HEK293 (cell line): ENCODE results near the gene ACP7.

Experiments used
- WT1 ChIP-seq: fragments of 450-650 bp; formaldehyde crosslinking; IDR thresholded peaks from 2 replicates; pipeline ENCODE4 v1.5.1; 2016; ENCODE audit warnings: missing biosample characterization, missing genetic modification characterization
- ZBTB1 ChIP-seq: fragments of 450-650 bp; formaldehyde crosslinking; IDR thresholded peaks from 2 replicates; pipeline ENCODE4 v1.5.1; 2016; ENCODE audit warnings: missing biosample characterization, missing genetic modification characterization
- ZBTB20 ChIP-seq: fragments of 450-650 bp; formaldehyde crosslinking; IDR thresholded peaks from 2 replicates; pipeline ENCODE4 v1.5.1; 2016; ENCODE audit warnings: missing biosample characterization, missing genetic modification characterization
- ZNF2 ChIP-seq: fragments of 450-650 bp; formaldehyde crosslinking; IDR thresholded peaks from 2 replicates; pipeline ENCODE4 v1.5.1; 2016; ENCODE audit warnings: missing biosample characterization, missing genetic modification characterization
- ZNF274 ChIP-seq, 2 experiments: fragments of 200-500 bp in 1 of 2; fragments of 450-650 bp in 1 of 2; sonication (Bioruptor generic) in 1 of 2; formaldehyde crosslinking in 1 of 2; IDR thresholded peaks; 2 replicates each; pipeline versions ENCODE4 v1.5.1 to v1.6.1; 2014 to 2016; ENCODE audit warnings: borderline replicate concordance in 1 of 2, inconsistent platforms in 1 of 2, low read length in 1 of 2, missing biosample characterization in 1 of 2, missing genetic modification characterization in 1 of 2
- ZNF335 ChIP-seq: fragments of 450-650 bp; formaldehyde crosslinking; conservative IDR thresholded peaks from 2 replicates; pipeline ENCODE4 v1.5.1; 2016; ENCODE audit warnings: missing biosample characterization, missing genetic modification characterization
- ZNF433 ChIP-seq: fragments of 450-650 bp; formaldehyde crosslinking; IDR thresholded peaks from 2 replicates; pipeline ENCODE4 v1.5.1; 2016; ENCODE audit warnings: missing biosample characterization, missing genetic modification characterization, low read depth
- ZNF501 ChIP-seq: fragments of 450-650 bp; formaldehyde crosslinking; IDR thresholded peaks from 2 replicates; pipeline ENCODE4 v1.5.1; 2016; ENCODE audit warnings: missing biosample characterization, missing genetic modification characterization
- ZNF596 ChIP-seq: fragments of 450-650 bp; IDR thresholded peaks from 2 replicates; pipeline ENCODE4 v1.5.0; 2018; ENCODE audit warnings: missing biosample characterization, mild to moderate bottlenecking, missing genetic modification characterization, moderate library complexity
- ZNF621 ChIP-seq: fragments of 450-650 bp; formaldehyde crosslinking; IDR thresholded peaks from 2 replicates; pipeline ENCODE4 v1.5.1; 2017; ENCODE audit warnings: missing biosample characterization, missing genetic modification characterization
- TF ChIP-seq, protein P1 (sequence below): fragments of 450-650 bp; formaldehyde crosslinking; IDR thresholded peaks from 2 replicates; pipeline ENCODE4 v1.5.1; 2016; ENCODE audit warnings: missing biosample characterization, missing genetic modification characterization
- TF ChIP-seq, protein P2 (sequence below): fragments of 450-650 bp; formaldehyde crosslinking; IDR thresholded peaks from 2 replicates; pipeline ENCODE4 v1.5.1; 2016; ENCODE audit warnings: missing biosample characterization, missing genetic modification characterization
- TF ChIP-seq, protein P3 (sequence below): fragments of 450-650 bp; formaldehyde crosslinking; IDR thresholded peaks from 2 replicates; pipeline ENCODE4 v1.5.1; 2016; ENCODE audit warnings: missing biosample characterization, missing genetic modification characterization
- TF ChIP-seq, protein P4 (sequence below): fragments of 450-650 bp; formaldehyde crosslinking; IDR thresholded peaks from 2 replicates; pipeline ENCODE4 v1.5.1; 2016; ENCODE audit warnings: missing biosample characterization, missing genetic modification characterization

DNA sequence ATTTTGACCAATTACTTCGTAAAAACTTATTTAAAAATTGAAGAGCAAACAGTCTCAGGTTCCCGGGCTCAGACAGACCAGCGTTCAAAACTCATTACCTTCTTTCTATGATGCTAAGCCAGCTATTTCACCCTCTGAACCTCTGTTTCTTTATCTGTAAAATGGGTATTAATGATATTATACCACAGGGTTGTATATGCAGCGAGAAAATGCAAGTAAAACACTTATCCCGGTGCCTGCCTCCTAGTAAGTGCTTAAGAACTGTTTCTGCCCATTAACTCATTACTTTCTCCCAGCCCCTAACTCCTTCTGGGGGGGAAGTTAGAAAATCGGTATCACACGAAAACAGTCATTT is 41.0 kb downstream of the ACP7 start:
- TF ChIP-seq ZNF596 (tag by site-specific recombination) (no peak; the same call in 1 of the 2 replicates), ZNF501 (tag by site-specific recombination) (no peak), ZNF621 (tag by site-specific recombination) (no peak), WT1 (tag by site-specific recombination) (0 out of 2 replicates have a peak, but pooled peaks have one; percentile 34), ZBTB1 (tag by site-specific recombination) (peak; percentile 99), ZNF335 (no peak), ZNF274 (IDR thresholded peaks at IDR 0.05; ENCODE audit: low read length) (no peak), ZNF274 (tag by site-specific recombination; IDR thresholded peaks at IDR 0.05; ENCODE audit: borderline replicate concordance) (no peak), ZNF2 (tag by site-specific recombination) (no peak), ZNF433 (tag by site-specific recombination) (no peak), ZBTB20 (tag by site-specific recombination) (no peak)
- TF ChIP-seq, protein P1, sequence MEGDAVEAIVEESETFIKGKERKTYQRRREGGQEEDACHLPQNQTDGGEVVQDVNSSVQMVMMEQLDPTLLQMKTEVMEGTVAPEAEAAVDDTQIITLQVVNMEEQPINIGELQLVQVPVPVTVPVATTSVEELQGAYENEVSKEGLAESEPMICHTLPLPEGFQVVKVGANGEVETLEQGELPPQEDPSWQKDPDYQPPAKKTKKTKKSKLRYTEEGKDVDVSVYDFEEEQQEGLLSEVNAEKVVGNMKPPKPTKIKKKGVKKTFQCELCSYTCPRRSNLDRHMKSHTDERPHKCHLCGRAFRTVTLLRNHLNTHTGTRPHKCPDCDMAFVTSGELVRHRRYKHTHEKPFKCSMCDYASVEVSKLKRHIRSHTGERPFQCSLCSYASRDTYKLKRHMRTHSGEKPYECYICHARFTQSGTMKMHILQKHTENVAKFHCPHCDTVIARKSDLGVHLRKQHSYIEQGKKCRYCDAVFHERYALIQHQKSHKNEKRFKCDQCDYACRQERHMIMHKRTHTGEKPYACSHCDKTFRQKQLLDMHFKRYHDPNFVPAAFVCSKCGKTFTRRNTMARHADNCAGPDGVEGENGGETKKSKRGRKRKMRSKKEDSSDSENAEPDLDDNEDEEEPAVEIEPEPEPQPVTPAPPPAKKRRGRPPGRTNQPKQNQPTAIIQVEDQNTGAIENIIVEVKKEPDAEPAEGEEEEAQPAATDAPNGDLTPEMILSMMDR (tag by site-specific recombination): no peak
- TF ChIP-seq, protein P2, sequence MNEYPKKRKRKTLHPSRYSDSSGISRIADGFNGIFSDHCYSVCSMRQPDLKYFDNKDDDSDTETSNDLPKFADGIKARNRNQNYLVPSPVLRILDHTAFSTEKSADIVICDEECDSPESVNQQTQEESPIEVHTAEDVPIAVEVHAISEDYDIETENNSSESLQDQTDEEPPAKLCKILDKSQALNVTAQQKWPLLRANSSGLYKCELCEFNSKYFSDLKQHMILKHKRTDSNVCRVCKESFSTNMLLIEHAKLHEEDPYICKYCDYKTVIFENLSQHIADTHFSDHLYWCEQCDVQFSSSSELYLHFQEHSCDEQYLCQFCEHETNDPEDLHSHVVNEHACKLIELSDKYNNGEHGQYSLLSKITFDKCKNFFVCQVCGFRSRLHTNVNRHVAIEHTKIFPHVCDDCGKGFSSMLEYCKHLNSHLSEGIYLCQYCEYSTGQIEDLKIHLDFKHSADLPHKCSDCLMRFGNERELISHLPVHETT (tag by site-specific recombination): peak; percentile 83
- TF ChIP-seq, protein P3, sequence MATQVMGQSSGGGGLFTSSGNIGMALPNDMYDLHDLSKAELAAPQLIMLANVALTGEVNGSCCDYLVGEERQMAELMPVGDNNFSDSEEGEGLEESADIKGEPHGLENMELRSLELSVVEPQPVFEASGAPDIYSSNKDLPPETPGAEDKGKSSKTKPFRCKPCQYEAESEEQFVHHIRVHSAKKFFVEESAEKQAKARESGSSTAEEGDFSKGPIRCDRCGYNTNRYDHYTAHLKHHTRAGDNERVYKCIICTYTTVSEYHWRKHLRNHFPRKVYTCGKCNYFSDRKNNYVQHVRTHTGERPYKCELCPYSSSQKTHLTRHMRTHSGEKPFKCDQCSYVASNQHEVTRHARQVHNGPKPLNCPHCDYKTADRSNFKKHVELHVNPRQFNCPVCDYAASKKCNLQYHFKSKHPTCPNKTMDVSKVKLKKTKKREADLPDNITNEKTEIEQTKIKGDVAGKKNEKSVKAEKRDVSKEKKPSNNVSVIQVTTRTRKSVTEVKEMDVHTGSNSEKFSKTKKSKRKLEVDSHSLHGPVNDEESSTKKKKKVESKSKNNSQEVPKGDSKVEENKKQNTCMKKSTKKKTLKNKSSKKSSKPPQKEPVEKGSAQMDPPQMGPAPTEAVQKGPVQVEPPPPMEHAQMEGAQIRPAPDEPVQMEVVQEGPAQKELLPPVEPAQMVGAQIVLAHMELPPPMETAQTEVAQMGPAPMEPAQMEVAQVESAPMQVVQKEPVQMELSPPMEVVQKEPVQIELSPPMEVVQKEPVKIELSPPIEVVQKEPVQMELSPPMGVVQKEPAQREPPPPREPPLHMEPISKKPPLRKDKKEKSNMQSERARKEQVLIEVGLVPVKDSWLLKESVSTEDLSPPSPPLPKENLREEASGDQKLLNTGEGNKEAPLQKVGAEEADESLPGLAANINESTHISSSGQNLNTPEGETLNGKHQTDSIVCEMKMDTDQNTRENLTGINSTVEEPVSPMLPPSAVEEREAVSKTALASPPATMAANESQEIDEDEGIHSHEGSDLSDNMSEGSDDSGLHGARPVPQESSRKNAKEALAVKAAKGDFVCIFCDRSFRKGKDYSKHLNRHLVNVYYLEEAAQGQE (tag by site-specific recombination): no peak
- TF ChIP-seq, protein P4, sequence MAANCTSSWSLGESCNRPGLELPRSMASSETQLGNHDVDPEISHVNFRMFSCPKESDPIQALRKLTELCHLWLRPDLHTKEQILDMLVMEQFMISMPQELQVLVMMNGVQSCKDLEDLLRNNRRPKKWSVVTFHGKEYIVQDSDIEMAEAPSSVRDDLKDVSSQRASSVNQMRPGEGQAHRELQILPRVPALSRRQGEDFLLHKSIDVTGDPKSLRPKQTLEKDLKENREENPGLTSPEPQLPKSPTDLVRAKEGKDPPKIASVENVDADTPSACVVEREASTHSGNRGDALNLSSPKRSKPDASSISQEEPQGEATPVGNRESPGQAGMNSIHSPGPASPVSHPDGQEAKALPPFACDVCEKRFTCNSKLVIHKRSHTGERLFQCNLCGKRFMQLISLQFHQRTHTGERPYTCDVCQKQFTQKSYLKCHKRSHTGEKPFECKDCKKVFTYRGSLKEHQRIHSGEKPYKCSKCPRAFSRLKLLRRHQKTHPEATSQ (tag by site-specific recombination): 0 out of 2 replicates have a peak, but pooled peaks have one; percentile 48
